Nephron progenitor cell (in vitro differentiated cells): ENCODE data around the gene PARD3B.

Experiments
- DNase-seq: peaks from one replicate; pipeline ENCODE4 v3.0.0; 2021
- H3K27ac Mint-ChIP-seq: 2 replicates; pipeline ENCODE4 v1.8.0; 2021; ENCODE audit warnings: mild to moderate bottlenecking, moderate library complexity, mixed read lengths
- H3K27me3 Mint-ChIP-seq: 2 replicates; pipeline ENCODE4 v1.8.0; 2021; ENCODE audit warnings: mild to moderate bottlenecking, low read depth, mixed read lengths; ENCODE audit not compliant: poor library complexity
- H3K36me3 Mint-ChIP-seq: 2 replicates; pipeline ENCODE4 v1.8.0; 2021; ENCODE audit warnings: low read depth, mixed read lengths
- H3K4me1 Mint-ChIP-seq: 2 replicates; pipeline ENCODE4 v1.8.0; 2021; ENCODE audit warnings: mixed read lengths
- H3K4me3 Mint-ChIP-seq: 2 replicates; pipeline ENCODE4 v1.8.0; 2021; ENCODE audit warnings: mild to moderate bottlenecking, moderate library complexity, mixed read lengths
- H3K9me3 Mint-ChIP-seq: 2 replicates; pipeline ENCODE4 v1.8.0; 2021; ENCODE audit warnings: mild to moderate bottlenecking, moderate library complexity, mixed read lengths
- CTCF ChIP-seq: fragments of 200-600 bp; sonication (generic); IDR thresholded peaks from 2 replicates; pipeline ENCODE4 v1.5.0; 2021; ENCODE audit warnings: antibody characterized with exemption

Gene PARD3B

DNA sequence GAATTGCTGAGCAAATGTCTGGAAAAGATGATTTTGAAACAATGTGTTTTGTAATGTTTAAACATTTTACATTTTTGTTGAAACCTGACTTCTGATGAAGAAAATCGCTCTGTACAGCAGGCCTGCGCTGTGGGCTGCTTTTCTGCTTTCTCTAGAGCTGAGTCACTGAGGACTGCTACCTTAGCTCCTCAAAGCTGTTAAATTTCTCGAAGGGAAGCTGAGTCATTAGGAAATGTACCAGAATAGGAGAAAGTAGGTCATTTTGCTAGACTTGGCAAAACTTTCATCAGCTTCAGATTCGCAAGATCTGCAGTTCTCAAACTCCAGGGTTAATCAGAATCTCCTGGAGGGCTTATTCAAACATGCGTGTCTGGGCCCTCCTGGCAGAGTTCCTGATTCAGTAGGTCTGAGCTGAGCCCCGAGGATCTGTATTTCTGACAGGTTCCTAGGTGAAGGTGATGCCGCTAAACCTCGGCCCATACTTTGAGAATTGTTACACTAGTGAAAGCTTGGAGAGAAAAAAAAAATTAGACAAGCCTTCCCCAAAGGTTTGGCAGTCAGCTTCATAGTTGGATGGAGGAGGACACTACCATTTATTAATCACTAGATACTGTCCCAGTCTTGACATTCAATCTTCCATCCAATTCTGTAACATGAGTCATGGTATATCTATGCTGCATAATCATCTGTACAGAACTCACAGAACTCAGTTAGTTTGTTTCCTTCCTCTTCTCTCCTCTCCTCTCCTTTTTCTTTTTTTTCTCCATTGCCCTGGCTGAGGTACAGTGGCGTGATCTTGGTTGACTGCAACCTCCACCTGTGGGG lies 297.6 kb downstream of the PARD3B start:
- H3K9me3 Mint-ChIP-seq = peaks cover under 1% of the 10 kb centered on the region
- no peaks in the 10 kb centered on the region for H3K27me3 Mint-ChIP-seq
- no peak overlapping the region for H3K4me3 Mint-ChIP-seq
- H3K27ac Mint-ChIP-seq = no peak overlapping the region
- peaks cover 8% of the 10 kb centered on the region for H3K4me1 Mint-ChIP-seq
- no peak for TF ChIP-seq CTCF
- peaks cover 1% of the 10 kb centered on the region for H3K36me3 Mint-ChIP-seq
- DNase-seq = no peak

DNA sequence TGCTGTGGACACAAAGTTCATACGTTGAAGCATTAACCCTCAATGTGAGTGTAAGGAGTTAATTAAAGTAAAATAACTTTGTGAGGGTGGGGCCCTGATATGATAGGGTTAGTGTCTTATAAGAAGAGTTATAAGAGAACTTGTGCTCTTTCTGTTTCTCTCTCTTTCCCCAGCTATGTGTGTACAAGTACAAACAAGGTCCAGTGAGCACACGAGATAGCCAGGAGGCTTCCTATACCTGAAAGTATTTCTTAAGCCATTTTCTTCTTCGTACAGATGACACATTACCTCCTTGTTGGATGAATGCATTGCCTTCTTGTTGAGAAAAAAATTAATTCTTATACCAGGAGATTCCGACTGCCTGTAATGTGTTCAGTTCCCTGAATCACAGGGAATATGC lies 301.2 kb downstream of the PARD3B start:
- Mint-ChIP-seq H3K27me3 (no peaks in the 10 kb centered on the region), H3K4me3 (no peak overlapping the region), H3K9me3 (no peaks in the 10 kb centered on the region), H3K27ac (no peak overlapping the region), H3K36me3 (no peaks in the 10 kb centered on the region), H3K4me1 (peaks cover 8% of the 10 kb centered on the region)
- no peak for TF ChIP-seq CTCF
- DNase-seq = no peak

- no peaks in the 10 kb centered on the region for H3K4me1 Mint-ChIP-seq
- DNase-seq = no peak
- TF ChIP-seq CTCF = no peak
- no peak overlapping the region for H3K27ac Mint-ChIP-seq
- H3K4me3 Mint-ChIP-seq = no peak overlapping the region
- no peaks in the 10 kb centered on the region for H3K9me3 Mint-ChIP-seq
- H3K27me3 Mint-ChIP-seq = no peaks in the 10 kb centered on the region
- H3K36me3 Mint-ChIP-seq = no peaks in the 10 kb centered on the region
Measured at GRCh38 chr2:204849892-204850291, 304.6 kb downstream of the PARD3B start.

- Mint-ChIP-seq H3K9me3 (no peaks in the 10 kb centered on the region), H3K4me3 (no peak overlapping the region), H3K36me3 (no peaks in the 10 kb centered on the region), H3K27me3 (no peaks in the 10 kb centered on the region), H3K4me1 (no peaks in the 10 kb centered on the region), H3K27ac (no peak overlapping the region)
- TF ChIP-seq CTCF = no peak
- DNase-seq = no peak
Measured at GRCh38 chr2:204850581-204850980, 305.3 kb downstream of the PARD3B start.

DNA sequence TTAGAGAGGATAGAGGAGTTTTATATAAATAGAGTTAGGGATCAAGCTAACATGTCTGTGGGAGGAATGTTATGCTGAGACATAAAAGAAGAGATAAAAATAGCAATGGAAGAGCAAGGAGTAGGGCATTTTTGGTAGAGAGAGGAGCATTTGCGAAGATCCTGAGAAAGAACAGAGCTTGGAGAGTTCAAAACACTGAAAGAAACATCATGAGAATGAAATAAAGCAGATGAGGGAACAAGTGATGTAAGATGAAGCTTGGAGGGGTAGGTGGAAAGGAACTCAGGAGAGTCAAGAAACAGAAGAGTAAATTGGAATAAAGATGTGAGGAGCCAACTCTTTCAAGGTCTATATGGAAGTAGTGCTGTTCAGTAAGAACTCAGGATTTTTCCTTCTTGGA lies 308.6 kb downstream of the PARD3B start:
- DNase-seq = no peak
- H3K27me3 Mint-ChIP-seq = no peaks in the 10 kb centered on the region
- no peaks in the 10 kb centered on the region for H3K36me3 Mint-ChIP-seq

More for the DNA sequence above, 308.6 kb downstream of the PARD3B start:
- no peak overlapping the region for H3K27ac Mint-ChIP-seq
- H3K4me1 Mint-ChIP-seq = no peaks in the 10 kb centered on the region
- no peak overlapping the region for H3K4me3 Mint-ChIP-seq
- no peaks in the 10 kb centered on the region for H3K9me3 Mint-ChIP-seq
- no peak for TF ChIP-seq CTCF
